NCI-H510A treated with DMSO at 0.1 percent for 48 hours (cell line): Measurements from ENCODE around the gene ENPP3.

Experiments
- DNase-seq: peaks from one replicate; lab custom pipeline; 2025; lab: John Stamatoyannopoulos, UW

The ENPP3 gene

DNA sequence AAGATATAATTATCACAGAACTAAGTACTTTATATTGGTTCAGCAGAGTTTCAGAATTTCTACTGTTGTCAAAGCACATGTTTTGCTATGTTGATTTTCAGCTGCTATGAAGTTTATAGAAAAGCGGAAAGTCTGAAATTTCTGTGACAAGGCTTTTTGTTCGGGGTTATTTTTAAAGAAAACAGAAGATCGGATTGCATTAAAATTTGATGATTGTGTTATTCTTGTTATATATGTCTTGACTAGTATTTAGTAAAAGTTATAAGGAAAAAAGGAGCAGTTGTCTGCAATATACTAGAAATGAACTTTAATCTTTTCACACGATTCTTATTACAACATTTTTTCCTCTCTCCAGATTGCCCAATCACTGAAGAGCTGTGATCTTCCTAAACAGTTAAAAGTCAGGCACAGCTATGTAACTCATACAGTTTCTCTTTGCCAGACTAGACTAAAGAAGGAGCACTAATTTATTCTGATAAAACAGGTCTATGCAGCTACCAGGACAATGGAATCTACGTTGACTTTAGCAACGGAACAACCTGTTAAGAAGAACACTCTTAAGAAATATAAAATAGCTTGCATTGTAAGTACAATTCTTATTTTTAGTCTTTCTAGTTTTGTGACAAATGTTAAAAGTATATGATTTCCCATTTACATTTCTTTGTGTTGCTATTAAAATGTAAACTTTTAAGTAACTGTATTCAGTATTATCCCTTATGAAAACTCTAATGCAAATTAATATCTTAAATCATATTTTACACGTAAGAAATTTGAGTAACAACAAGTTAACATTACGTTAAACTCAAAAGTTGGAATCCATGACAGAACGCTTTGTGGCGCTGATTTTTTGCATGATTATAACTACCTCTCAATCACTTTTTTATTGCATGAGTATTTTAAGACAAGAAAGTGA lies at the start of gene ENPP3:
Gene ENPP3 (plus strand): TSS at position 423 of the 913 bp plus-strand sequence. CDS start 83 bp downstream, at position 506.
- no peak for DNase-seq

GRCh38 chr6:131587909-131588308 lies 49.2 kb upstream of the ENPP3 start:
- DNase-seq, result no peak

DNA sequence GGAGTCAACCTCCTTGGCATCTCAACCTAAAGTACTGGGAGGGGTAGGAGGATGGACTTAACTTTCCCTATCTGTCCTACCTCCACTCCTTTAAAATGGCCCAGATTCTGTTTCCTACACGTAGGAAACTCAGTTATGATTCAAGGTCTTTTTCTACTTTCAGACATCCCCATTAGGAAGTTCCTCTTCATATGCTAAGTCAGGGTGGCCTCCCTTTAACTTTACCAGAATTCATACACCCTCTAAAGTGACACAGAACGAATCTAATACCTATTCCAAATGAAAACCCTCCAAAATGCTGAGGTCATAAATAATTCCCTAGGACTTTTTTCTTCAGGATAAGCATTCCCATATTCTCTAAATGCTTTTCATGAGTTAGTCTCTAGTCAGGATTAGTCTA lies 48.5 kb upstream of the ENPP3 start:
- no peak for DNase-seq

- no peak for DNase-seq
These were observed 44.2 kb upstream of the ENPP3 start for GRCh38 chr6:131592935-131593334.

- no peak for DNase-seq
These were observed 43.0 kb upstream of the ENPP3 start for GRCh38 chr6:131594074-131594473.

- DNase-seq, result no peak
These were observed 39.7 kb upstream of the ENPP3 start for GRCh38 chr6:131597446-131597845.

DNA sequence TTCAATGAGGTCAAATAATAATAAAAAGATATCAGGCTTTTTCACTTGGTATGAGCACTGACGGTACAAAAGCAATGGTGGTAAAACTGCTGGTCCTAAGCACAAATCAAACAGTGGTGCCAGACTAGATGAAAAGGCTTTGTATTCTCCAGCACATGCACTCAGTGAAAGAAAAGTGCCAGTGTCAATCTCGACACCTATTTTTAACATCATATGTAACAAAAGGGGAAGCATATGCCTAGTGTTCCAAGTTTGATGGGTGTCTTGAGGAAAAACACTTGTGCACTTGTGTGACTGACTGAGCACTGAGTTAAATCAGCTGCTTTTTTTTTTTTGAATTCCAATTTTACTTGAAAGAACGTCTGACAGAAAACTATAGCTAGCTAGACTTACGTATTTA lies 36.4 kb upstream of the ENPP3 start:
- no peak for DNase-seq

- no peak for DNase-seq
These were observed 34.3 kb upstream of the ENPP3 start for GRCh38 chr6:131602781-131603312.

DNA sequence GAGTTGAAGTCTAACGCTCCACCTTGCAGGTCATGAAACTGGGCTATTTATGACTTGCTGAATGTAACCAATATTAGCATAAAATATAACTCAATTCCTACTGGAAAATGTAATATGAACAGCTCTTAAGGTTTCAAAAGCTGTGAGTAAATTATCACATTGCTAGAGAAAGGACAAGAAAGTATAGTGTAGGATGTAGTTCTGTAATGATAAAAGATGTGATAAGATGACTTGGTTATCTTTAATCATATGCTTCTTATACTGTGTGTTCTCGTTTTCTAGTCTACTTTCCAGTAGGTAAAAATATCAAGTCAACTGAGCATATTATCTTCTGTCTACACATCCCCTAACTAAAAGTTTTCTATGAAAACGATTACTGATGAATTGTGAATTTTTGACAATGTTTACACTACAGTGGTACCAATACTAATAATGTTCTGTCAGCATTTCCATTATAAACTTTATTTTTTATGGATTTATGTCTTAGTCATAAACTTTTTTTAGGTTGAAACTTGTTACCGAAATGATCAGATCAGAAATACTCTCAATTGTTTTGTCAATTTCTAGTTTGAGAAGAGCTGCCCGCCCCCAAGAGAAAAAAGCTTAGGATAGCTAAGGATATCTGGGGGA lies 23.7 kb upstream of the ENPP3 start:
- no peak for DNase-seq

- no peak for DNase-seq
These were observed 21.8 kb upstream of the ENPP3 start for GRCh38 chr6:131615275-131615674.

GRCh38 chr6:131627724-131628682 lies 9.1 kb upstream of the ENPP3 start, which contains the start of gene MED23:
MED23 (minus strand) TSS chr6:131628242; CDS start chr6:131628049, 193 bp downstream.
- DNase-seq, result peak; percentile 80

GRCh38 chr6:131628726-131629125 lies 8.4 kb upstream of the ENPP3 start:
- DNase-seq, result no peak

DNA sequence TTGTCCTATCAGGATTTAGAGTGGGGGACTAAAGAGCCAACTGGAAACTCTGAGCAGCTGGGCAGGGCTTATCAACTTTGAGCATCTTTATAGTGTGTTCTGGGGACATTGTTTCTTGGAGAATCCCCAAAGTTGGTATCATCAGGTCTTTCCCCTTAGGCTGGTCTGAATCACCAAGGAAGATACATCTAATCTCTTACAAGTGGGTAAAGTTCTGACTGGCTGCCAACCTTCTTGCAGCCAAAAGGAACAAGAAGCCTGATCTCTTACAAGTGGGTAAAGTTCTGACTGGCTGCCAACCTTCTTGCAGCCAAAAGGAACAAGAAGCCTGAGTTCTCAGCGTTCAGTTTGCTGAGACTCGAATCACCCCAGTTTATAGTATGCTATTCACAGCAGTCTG lies 7.5 kb upstream of the ENPP3 start:
- DNase-seq, result no peak

- DNase-seq, result no peak
These were observed 5.3 kb upstream of the ENPP3 start for GRCh38 chr6:131631625-131632289.

DNA sequence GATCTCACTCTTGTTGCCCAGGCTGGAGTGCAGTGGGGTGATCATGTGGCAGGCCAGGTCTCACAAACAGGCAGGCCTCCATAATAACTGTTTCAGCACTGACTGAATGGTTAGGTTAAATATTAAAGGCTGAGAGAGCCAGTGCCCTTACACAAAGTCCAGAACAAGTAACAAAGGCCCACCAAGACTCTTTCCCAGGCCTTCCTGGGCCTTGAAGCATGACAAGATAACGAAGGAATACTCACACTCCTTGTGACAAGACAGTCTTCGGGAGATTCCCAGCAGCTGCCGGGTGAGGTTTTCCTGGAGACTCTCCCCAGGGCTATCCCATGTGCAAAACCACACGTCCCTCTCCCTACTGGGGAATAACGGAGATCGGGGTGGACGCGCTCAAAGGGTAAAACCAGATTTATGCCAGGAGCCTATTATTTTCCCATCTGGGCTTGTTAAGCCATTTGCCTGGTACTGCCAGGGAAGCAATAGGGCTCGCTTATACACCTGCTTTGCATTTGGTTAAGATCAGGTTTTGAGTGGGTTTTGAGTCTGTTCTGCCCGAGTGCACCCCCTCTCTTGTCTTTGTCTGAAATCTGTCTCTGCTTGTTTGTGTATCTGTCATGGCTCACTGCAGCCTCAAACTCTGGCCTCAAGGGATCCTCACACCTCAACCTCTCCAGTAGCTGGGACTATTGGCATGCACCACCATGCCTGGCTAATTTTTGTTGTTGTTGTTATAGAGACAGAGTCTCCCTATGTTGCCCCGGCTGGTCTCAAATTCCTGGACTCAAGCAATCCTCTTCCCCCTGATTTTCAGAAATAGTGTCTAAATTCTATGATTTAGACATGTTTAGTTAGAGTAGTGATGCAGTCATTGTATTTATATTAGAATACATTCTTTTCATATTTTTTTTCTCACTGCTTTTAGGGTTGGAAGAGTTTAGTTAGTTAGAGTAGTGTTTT lies 1.4 kb upstream of the ENPP3 start:
- DNase-seq, result no peak

GRCh38 chr6:131638013-131638412 lies 911 bp downstream of the ENPP3 start:
- no peak for DNase-seq

GRCh38 chr6:131640100-131640499 lies 3.0 kb downstream of the ENPP3 start:
- DNase-seq, result no peak

DNA sequence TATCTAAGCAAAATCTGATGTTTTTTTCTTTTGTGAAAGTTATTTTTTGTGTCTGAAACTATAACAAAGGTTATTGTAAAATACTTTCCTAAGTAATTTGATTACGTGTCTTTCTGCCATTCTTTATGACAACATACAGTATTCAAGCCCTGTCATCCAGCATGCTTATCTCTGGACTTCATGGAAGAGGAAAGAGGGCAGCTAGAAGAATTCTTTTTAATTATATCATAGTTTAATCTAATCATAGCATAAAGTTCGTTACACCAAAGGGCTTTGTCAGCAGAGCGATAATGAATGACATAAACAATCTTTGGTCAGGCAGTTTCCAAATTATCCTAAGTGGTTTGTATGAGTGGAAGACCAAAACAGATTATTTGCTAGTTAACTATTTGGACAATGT lies 3.5 kb downstream of the ENPP3 start:
- DNase-seq, result no peak

DNA sequence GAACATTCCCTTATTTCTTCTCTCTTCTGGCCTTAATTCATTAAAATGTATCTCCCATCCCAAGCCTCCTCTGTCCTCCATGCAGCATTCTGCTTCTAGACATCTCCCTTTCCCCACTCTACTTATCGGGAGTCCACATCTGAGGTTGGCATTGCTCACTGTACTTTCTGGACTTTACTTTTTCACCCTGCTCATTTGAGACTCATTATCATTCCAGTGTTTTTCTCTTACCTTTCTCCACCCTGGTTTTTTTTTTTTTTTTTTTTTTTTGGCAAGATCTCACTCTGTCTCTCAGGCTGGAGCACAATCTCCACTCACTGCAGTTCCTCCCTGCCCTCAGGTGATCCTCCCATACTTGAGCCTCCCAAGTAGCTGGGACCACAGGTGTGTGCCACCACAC lies 4.5 kb downstream of the ENPP3 start:
- no peak for DNase-seq

DNA sequence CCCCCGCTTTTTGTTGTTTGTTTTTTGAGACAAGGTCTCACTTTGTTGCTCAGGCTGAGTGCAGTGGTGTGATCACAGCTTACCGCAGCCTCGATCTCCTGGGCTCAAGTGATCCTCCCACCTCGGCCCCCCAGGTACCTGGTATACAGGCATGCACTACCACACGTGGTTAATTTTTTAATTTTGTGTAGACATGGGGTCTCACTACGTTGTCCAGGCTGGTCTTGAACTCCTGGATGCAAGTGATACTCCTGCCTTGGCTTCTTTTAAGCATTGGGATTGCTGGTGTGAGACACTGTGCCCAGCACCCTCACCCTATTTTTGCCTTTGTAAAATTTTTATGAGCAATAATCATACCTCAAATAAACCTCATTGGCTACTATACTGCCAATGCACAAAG lies 5.5 kb downstream of the ENPP3 start:
- DNase-seq, result no peak
